HG02678 (cell line): Measurements from ENCODE around the gene LHFPL6.
"Not testable (repeated sequence)": the region's sequence is repeated elsewhere in the genome, so short reads cannot be mapped to it uniquely, and the experiment has no call there.

ENCODE experiments used
- ATAC-seq: cut with Tn5 transposase; IDR thresholded peaks from one replicate; pipeline ENCODE4 v1.9.1; 2021; ENCODE audit warnings: mild to moderate bottlenecking, moderate library complexity; ENCODE audit not compliant: unreplicated experiment

LHFPL6 gene

DNA sequence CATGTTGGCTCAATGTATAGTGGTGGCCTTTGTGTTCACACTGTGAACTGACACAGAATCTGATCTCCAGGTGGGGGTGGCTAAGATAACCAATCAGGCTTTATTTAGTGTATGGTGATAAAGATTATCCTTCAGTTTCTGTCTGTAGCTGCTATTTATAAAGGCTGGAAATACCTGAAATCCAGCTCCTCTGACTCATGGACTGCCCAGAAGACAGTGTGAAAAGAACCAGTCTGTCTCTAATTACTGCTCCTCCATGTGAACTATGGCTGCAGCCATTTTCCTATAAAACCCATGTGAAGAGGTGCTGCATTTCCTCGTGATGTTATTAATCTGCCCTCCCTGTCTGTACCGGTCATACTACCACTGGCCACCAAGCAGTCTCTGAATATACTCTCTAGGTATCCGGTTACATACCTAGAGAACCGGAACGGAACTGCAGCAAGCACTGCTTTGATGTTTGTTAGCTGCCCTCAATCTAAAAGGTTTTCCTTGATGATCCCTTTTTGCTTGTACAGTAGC is 238.0 kb downstream of the LHFPL6 start:
- ATAC-seq: no peak

DNA sequence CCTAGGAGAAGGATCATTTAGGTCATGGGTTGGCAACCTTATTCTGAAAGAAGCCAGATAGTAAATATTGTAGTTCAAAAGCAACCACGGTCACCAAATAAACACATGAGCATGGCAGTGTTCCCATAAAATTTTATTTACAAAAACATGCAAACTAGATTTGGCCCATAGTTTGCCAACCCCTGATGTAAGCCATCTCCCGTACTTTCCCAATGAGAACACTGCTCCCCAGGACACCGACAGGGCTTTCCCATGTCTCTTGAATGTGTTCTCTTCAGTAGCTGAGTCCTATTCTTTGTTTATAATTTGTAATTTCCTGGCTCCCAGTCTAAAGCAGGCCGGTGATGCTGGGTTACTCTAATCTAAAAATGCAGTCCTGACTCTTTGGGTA is 239.6 kb downstream of the LHFPL6 start:
- ATAC-seq: no peak

DNA sequence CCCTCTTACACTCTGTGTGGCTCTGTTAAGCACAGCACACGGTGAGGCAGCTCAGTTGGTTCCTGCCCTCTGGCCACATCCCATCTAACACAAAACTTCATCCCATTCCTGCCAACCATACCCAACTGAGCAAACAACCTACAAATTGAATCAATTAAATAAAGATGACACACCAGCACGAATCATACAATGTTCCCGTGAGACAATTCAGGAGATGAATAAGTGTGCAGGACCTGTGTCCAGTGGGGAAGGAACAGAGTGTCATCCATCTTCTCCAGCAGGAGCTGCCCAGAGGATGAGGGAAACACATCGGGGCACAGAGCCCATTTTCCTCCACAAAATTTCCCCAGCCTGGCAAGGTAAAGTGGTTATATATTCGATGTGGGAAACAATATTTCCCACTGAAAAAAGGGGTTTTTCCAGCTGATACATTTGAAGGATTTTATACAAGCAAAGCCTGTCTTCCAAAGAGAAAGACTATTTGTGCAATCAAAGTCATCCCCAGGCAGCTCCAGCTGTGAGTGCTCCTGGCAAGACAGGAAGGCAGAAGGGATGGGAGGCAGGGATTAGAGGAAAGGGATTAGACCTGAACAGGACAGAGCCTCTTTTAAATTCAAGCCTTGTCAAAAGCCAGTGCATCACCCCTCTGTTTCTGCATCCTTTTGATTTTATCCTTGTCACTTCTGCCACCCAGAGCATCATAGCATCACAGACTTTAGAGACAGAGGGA is 240.2 kb downstream of the LHFPL6 start:
- ATAC-seq: no peak

DNA sequence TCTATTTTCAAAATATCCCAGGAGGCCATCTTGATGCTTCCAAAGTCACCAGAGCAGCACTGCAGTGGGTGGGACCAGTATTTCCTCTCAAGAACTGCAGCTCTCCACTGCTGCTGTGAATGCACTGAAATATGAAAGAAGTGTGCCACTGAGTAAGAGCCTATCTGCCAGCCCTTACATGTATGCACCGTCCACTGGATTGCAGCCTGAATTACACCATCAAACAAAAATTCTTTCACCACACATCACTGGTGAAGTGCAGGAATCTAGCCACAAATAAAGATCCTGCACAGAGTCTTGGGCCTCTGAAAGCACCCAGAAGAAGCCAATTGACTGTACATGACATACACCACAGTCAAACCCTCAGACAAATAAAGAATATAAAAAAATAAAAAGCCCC is 249.0 kb downstream of the LHFPL6 start:
- no peak for ATAC-seq

DNA sequence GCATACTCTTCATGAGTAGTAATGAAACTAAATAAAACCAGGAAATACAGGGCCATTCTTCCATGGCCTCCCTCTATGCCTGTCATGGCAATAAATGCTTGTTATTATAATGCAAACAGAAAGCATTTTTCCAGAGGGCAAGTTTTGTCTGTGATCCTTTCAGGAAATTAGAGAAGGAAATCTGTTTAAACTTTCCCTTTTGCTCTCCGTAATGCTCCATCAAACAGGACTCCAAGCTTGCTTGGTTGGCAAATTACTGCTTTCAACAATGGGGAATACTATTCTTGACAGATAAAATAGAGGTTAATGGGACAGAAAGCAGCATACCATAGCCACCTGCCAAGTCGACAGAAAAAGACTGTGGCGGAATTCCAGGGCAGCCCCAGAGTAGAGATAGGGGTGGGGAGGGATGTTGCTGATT is 252.5 kb downstream of the LHFPL6 start:
- no peak for ATAC-seq

DNA sequence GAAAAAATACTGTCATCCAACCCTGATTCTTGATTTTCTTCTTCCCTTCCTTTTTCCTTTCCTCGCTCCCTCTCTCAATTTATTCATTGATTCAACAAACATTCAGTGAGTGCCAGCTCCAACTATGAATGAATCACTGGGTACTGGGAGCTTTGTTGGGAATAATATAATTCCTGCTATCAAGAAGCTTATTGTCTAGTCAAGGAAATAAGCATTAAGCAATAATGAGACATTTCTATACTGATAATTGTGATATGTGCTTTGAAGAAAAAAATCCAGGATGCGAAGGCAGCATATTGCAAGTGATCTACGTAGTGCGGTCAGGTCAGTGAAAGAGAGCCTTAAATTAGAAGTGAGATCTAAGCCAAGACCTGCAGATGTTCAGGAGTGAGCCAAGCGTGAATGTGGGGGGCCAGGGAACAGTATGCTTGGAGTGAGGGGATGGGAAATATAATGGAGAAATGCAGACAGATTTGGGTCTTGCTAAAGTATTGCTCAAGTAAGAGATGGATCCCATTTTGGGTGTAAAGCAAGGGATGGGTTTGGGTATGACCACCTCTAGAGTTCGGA is 253.5 kb downstream of the LHFPL6 start:
- no peak for ATAC-seq

DNA sequence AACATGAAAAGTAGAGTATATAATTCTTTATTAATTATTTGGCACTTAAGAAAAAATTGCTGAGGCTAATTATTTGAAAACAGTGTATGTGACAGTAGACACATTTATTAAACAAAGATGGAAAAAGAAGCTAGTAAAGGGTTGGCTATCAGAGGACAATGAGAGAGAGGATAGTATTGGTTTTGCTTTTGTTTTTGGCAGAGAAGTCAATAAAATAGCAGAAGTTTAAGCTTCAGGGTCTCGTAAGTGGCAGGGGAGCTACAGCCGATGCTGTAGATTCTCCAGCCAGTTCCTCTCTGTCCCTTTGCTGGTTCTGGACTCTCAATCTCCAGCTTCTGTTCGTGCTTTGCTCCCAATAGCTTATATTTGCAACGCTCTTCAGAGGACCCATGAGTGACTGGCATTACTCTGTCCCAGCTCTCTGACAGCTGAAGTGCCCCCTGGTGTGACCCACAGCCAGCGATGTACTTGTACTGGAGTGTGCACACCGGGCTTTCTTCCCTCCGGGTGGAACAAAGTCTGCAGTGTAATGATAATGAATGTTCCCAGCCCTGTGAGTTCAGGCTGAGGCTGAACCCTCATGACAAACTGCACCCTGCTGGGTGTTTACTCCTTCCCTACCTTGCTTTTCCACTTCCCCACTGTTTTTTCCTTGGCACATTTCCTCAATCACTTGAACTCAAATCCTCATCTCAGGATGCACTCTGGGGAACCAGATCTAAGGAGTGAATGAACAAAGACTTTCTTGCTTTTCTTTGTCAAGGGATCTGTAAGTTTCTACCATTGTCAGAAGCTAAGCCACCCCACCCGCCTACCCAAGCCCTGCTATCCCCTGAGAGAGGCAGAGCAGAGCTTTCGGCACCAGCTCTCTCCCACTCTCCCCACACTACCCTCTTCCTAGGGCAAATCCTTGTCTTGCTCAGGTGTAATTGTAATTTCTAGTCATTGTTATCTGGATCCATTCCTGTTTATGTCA is 254.8 kb downstream of the LHFPL6 start:
- peak; percentile 72 for ATAC-seq

DNA sequence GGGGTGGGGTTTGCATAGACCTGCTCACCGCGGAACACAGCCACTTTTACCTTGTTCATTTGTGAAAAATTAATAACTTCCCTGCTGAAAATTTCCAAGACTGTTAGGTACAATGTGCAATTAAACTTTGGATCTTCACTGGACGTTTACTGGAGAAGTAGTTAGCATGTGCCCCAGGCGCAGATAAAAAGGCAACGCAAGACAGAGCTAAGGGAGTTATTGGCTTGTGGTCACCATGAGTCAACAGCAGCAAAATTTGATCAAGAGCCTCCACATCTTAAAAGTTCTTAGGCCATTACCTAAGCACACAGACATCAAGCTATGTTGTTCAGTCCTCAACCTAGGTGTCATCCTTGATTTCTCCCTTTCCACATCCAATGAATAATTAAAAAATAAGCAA is 257.0 kb downstream of the LHFPL6 start:
- no peak for ATAC-seq

DNA sequence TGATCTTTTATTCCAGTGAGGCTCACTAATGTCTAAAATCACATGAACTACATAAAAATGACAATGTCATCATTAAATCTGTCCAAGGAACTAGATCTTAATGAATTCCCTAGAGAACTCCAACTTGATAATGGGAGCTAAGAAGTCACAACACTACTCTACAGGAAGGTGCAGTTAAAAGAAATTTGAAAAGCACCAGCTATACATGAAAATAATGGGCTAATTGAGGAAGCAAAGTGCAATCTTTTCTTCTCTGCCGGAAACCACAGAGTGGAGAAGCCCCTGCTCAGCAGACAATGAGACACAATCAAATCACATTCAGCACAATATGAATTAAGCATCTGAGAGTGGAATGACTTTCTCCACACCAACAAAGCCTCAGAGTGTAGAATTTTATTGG is 261.7 kb downstream of the LHFPL6 start:
- ATAC-seq: no peak

DNA sequence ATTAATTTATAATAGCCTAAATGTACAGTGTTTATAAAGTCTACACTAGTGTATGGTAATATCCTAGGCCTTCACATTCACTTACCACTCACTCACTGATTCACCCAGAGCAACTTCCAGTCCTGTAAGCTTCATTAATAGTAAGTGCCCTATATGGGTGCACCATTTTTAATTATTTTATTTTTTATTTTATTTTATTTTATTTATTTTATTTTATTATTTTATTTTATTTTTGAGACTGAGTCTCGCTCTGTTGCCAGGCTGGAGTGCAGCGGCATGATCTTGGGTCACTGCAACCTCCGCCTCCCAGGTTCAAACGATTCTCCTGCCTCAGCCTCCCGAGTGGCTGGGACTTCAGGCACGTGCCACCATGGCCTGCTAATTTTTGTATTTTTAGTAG is 264.9 kb downstream of the LHFPL6 start:
- not testable (repeated sequence) for ATAC-seq

DNA sequence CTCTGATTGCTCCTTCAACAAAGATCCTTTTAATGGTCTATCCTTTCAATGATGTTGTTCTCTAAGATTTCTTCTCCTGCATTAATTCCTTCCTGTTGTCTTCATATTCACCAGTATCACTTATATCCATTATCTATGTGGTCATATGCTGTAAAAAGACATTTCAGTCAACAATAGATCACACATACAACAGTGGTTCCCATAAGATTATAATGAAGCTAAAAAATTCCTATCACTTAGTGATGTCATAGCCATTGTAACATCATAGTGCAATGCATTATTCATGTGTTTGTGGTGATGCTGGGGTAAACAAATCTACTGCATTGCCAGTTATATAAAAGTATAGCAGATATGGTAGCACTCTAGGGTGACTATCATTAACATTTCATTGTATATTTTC is 266.1 kb downstream of the LHFPL6 start:
- ATAC-seq: no peak

DNA sequence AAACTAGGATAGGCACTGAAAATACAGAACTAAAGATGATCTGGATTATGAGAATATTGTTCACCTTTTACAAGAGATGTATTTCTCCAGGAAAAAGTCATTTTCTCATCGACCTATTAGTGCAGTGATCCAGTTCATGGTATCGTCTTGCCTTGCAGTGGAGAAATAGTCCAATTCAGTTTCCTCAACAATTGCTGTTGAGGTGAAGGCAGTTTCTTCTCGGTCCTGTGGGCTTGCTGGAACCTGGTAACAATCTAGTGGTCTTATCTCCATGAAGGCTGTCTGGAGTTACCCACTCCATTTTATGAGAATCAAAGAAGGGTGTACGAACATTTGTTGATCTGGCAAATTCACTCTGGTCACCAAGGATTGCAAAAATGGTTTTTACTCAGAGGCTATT is 266.8 kb downstream of the LHFPL6 start:
- no peak for ATAC-seq

DNA sequence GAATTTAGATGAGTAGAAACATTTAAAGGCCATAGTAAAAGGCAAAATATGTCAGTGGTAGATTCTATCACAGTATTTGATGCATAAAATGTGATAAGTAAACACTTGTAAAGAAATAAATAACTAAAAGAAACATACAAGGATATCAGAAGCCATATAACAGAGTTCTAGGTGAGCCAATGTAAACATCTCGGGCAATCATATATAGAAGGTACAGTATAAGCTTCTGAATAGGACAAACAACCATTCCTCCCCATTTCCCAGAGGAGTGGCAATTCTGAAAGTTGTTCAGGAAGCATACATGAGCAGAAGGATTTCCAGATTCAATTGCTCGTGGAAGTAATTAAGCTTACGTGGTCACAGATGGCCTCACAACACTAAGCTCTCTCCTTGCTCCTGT is 267.3 kb downstream of the LHFPL6 start:
- no peak for ATAC-seq

DNA sequence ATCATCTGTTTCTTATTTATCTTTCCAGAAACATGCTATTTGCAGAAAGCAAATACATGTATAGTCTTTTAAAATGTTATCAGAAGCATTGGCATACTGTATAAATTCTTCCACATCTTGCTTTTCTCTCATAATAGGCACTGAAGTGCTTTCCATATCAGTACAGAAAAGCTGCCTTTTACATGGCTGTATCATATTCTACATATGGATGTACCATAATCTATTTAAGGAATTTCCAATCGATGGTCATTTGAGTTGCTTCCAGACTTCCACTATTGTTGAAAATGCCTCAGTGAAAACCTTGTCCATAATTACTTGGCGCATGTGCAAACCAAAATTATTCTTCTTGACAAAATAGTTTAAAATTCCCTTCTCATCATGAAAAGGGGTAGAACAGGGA is 272.5 kb downstream of the LHFPL6 start:
- no peak for ATAC-seq

DNA sequence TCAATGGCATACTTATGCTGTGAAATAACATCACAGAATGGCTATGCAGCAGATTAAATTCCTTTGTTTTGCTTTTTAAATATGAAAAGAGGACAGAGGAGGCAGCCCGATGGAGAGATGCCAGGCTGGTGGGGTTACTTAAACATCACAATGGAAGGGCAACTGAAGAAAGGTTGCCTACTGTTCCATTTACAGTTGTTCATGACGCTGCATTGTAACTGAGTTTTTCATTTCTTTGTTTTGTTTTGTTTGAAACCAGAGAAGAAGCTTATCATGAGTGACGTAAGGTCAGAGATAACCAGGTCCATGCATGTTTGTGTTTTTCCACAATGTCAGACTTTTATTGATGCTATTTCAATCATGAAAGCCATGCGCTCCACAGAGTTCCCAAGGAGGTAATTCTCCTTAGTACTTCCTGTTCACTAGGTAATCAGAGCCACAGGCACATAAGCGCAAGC is 273.8 kb downstream of the LHFPL6 start:
- ATAC-seq: no peak

DNA sequence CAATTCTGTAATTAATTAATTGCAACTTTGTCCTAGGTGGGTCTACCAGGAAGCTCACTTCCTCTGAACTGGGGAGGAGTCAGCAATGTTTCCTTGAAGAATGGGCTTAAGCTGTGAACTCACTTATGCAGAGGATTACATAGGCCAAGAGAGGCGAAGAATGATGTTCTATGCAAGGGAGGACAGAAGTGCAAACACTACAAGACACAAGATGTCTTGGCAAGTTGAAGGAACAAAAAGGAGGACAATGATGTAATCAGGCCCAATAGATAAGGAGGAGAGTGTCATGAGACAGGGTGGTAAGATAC is 275.9 kb downstream of the LHFPL6 start:
- ATAC-seq: no peak

DNA sequence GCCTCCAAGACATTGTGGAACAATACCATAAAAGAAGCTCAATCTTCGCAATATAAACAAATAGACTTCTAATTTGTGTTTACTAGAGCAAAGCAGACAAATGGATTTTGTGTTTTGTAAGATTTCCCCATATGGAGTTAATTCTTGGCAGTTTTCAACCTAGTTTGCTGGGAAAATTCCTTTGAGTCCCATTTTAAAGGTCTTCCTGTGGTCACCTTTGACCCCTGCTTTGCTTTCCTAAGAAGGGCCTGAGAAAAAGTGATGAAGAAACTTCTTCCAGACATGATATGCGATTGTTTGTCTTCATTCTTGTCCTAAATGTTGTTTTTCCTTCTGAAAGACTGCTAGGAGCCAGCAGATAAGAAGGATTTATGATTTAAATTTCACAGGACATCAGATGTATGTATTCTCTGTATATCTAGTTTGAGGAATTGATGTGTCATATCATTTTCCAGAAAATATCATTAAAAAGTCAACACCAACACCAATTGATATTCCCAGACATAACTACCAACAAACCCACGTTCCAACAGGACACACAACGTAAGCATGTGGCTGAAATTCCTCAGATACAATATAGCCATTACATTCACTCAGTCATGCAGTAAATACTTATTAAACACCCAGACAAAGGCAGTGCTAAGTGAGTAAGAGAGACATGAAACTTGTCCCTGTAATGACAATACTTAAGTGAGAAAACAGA is 276.4 kb downstream of the LHFPL6 start:
- ATAC-seq: no peak

DNA sequence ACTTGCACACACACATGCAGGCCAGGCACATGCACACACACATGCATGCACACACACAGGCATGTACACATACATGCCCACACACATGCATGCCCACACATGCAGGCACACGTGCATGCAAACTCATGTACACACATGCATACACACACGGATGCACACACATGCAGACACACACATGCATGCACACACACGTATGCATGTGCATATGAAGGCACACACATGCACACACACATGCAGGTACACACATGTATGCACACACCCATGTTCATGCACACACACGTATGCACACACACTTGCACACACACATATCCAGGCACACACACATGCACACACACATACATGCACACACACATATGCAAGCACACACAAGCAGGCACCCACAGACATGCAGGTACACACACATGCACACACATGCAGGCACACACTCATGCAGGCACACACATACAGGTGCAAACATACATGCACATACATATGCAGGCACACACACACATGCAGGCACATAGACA is 278.1 kb downstream of the LHFPL6 start:
- ATAC-seq: no peak

DNA sequence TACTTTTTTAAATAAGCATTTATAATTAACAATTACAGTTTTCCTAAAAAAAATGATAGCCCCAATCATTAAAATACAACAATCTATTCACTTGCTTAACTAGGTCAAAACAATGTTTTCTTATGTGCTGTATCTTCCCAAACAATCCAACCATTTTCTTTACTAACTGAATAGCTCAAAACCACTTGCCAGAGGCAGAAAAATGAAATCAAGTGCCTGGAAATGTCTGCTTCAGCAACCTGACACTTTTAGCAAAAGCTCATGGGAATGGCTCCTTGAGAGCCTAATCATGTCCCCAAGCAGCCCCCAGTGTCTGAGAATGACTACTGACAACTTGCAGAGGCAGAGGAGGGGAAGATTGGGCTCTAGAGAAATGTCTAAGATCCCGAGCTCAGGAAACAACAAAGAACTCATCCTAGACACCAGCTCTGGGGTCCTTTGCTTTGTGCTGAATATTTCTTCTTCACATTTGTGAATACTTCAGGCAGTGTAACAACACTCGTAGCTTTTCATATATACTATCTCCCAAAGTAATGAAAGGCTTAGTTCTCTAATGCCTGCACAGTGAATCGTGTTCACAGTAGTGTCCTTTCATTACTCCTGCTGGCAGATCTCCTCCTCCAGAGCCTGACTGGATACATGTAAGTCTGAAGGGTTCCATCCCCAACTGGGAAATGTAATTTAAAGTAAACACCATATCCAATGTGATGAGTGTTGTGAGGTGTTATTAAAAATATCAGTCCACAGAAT is 280.0 kb downstream of the LHFPL6 start:
- no peak for ATAC-seq

DNA sequence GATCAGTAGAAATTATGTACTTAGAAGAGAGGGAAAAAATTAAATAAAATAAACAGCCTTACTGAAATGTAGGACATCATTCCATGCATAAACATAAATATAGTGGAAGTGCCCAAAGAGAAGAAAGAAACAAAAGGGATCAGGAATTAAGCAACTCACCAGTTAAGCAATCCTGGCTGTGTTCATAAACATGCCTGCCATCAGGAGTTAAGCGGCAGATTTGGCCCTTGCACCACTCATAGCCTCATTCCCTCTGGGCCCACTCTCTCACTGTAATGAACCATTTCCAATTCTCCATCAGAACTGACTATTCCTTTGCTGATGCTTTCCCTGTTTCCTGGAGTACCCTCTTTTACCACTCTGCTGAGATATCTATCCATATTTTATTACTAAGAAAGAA is 281.4 kb downstream of the LHFPL6 start:
- ATAC-seq: no peak
